GM18511 (cell line): ENCODE results near the gene DSCAML1.

Experiments used
- ATAC-seq: cut with Tn5 transposase; IDR thresholded peaks from one replicate; pipeline ENCODE4 v1.9.1; 2021; ENCODE audit warnings: mild to moderate bottlenecking, moderate library complexity; ENCODE audit not compliant: unreplicated experiment

Gene DSCAML1

GRCh38 chr11:117671370-117671769 is 125.6 kb downstream of the DSCAML1 start:
- ATAC-seq, result no peak

- ATAC-seq, result no peak
These were observed 126.1 kb downstream of the DSCAML1 start for GRCh38 chr11:117670924-117671323.

GRCh38 chr11:117670443-117670842 is 126.6 kb downstream of the DSCAML1 start:
- no peak for ATAC-seq

GRCh38 chr11:117669616-117670015 is 127.4 kb downstream of the DSCAML1 start:
- no peak for ATAC-seq

- no peak for ATAC-seq
These were observed 128.0 kb downstream of the DSCAML1 start for GRCh38 chr11:117669062-117669461.

GRCh38 chr11:117668321-117668751 is 128.7 kb downstream of the DSCAML1 start:
- no peak for ATAC-seq

GRCh38 chr11:117664897-117665296 is 132.1 kb downstream of the DSCAML1 start:
- no peak for ATAC-seq

GRCh38 chr11:117663821-117664220 is 133.2 kb downstream of the DSCAML1 start:
- ATAC-seq, result no peak

GRCh38 chr11:117663414-117663813 is 133.6 kb downstream of the DSCAML1 start:
- ATAC-seq, result no peak

GRCh38 chr11:117662671-117663269 is 134.2 kb downstream of the DSCAML1 start:
- ATAC-seq, result no peak

- no peak for ATAC-seq
These were observed 134.8 kb downstream of the DSCAML1 start for GRCh38 chr11:117662255-117662654.

- ATAC-seq, result no peak
These were observed 138.2 kb downstream of the DSCAML1 start for GRCh38 chr11:117658809-117659208.

- no peak for ATAC-seq
These were observed 139.2 kb downstream of the DSCAML1 start for GRCh38 chr11:117657794-117658193.

GRCh38 chr11:117654281-117655255 is 142.4 kb downstream of the DSCAML1 start:
- no peak for ATAC-seq

GRCh38 chr11:117652521-117652920 is 144.5 kb downstream of the DSCAML1 start:
- ATAC-seq, result no peak

GRCh38 chr11:117649296-117650055 is 147.5 kb downstream of the DSCAML1 start:
- ATAC-seq, result no peak

GRCh38 chr11:117647872-117648271 is 149.1 kb downstream of the DSCAML1 start:
- ATAC-seq, result no peak

GRCh38 chr11:117647207-117647606 is 149.8 kb downstream of the DSCAML1 start:
- ATAC-seq, result no peak

GRCh38 chr11:117646411-117646810 is 150.6 kb downstream of the DSCAML1 start:
- ATAC-seq, result no peak

- no peak for ATAC-seq
These were observed 152.4 kb downstream of the DSCAML1 start for GRCh38 chr11:117644403-117645155.
